Esophagus squamous epithelium (tissue), 5 donors: ENCODE data around the gene DAPK1. TPM values are rescaled to one million over a fixed set of nuclear protein-coding genes. Genes with fewer than 3 reads are reported as not detected.

Experiments
- DNase-seq: peaks from one replicate; lab custom pipeline; 2025; lab: John Stamatoyannopoulos, UW
- H3K27ac ChIP-seq, 4 donors: fragments of 200-600 bp; sonication (generic); one replicate each; pipeline ENCODE4 v1.5.1; 2016 to 2019; ENCODE audit warnings: mild to moderate bottlenecking in 1 of 4
- H3K27me3 ChIP-seq, 4 donors: fragments of 200-600 bp; sonication (generic); 1 replicate in 3 of 4; 2 replicates in 1 of 4; pipeline versions ENCODE4 v1.5.1 to v1.6.0; 2017 to 2021; ENCODE audit warnings: antibody characterized with exemption in 1 of 4
- H3K36me3 ChIP-seq, 3 donors: fragments of 200-600 bp; sonication (generic); one replicate each; pipeline ENCODE4 v1.5.1; 2016 to 2019
- H3K4me1 ChIP-seq, 3 donors: fragments of 200-600 bp; sonication (generic); one replicate each; pipeline ENCODE4 v1.5.1; 2017 to 2019
- H3K4me3 ChIP-seq, 4 donors: fragments of 200-600 bp; sonication (generic); 1 replicate in 3 of 4; 2 replicates in 1 of 4; pipeline ENCODE4 v1.5.1; 2016 to 2019; ENCODE audit warnings: mild to moderate bottlenecking in 2 of 4, moderate library complexity in 1 of 4
- H3K9me3 ChIP-seq, 3 donors: fragments of 200-600 bp; sonication (generic); one replicate each; pipeline ENCODE4 v1.5.1; 2016 to 2019
- CTCF ChIP-seq, 6 experiments: fragments of 450-650 bp in 4 of 6; fragments of 200-600 bp in 2 of 6; sonication (generic) in 2 of 6; IDR thresholded peaks; one replicate each; pipeline ENCODE4 v1.5.1; 2016 to 2019; ENCODE audit warnings: antibody characterized with exemption in 6 of 6, mild to moderate bottlenecking in 4 of 6, moderate library complexity in 4 of 6
- POLR2A ChIP-seq, 4 donors: fragments of 450-650 bp; IDR thresholded peaks; one replicate each; pipeline ENCODE4 v1.6.1; 2017; ENCODE audit warnings: antibody characterized with exemption in 4 of 4, mild to moderate bottlenecking in 4 of 4, moderate library complexity in 3 of 4
- WGBS, 2 donors: methylation state at CpG; one replicate each; pipeline ENCODE4 v1.1.5; 2018; 5-methylcytosine and 5-hydroxymethylcytosine counted together
- intact Hi-C: fragments of 100-400 bp; cut with DNase I; formaldehyde crosslinking; loops from one replicate; pipeline ENCODE4 v1.15.0; 2022
- total RNA-seq, 4 donors: library from RNA; depleted of rRNA; stranded (reverse); fragments of >200 nt; gene quantifications; one replicate each; pipeline ENCODE4 v1.1.0, GENCODE V29; 2016
- donor health status: DM: yes; HTN: yes; CAD: no.

DAPK1 gene
- total RNA-seq, 4 donors from 2014 or later, result 2.2 to 14.5 (median 5.5) TPM

GRCh38 chr9:87720173-87720572 is 222.5 kb downstream of the DAPK1 start:
- H3K27ac ChIP-seq, result no peak overlapping the region
- intact Hi-C loops, result no loop called here
- 79 to 92% methylated on average over 2 of the region's 2 CpGs for WGBS, 2 donors

DNA sequence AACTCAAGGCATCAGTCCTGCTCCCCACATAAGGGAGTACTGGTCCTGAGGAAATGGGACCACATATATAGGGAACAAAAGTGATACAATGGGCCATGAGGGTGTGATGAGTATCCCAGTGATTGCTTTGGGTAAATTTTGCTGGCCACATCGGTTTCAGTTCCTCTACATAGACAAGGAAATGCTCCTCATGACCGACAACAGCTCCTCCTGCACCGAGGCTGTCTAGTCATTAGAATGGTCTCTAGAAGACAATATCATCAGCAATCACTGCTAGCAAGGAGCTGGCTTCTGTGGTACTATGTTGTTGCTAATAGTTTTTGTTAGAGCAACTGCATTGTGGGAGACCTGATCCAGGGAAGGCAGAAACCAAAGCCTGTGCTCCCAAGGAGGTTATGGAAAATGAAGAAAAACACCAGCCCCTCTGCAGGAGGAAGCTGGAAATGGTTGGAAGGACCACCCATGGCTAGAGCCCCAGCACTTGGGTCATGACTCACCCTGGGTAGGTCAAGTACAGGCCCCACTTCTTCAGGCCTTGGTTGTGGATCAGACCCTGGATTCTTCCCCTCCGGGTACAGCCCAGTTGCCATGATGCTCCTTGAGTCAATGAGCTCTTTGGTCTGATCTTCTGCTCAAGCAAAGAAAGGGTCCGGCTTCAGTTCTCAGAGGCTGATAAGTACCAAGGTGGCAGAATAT is 224.9 kb downstream of the DAPK1 start:
- Histone ChIP-seq H3K27ac (peak overlapping the region in 2 of 4 donors; percentile 4 to 26), H3K4me1 (peaks cover 4 to 24% (median 4%) of the 10 kb centered on the region in 3 donors), H3K9me3 (no peaks in the 10 kb centered on the region), H3K27me3 (peaks cover 0 to 8% (median 0%) of the 10 kb centered on the region in 4 donors), H3K4me3 (no peak overlapping the region), H3K36me3 (no peaks in the 10 kb centered on the region)
- intact Hi-C loops, result no loop called here
- WGBS, 2 donors, result 82 to 94% methylated on average over 4 to 5 of the region's 5 CpGs
- TF ChIP-seq CTCF (IDR thresholded peaks at IDR 0.05) (no peak), POLR2A (IDR thresholded peaks at IDR 0.05) (no peak)
- no peak for DNase-seq

More at GRCh38 chr9:87720173-87720572, 222.5 kb downstream of the DAPK1 start:
- H3K4me3 ChIP-seq, result no peak overlapping the region
- TF ChIP-seq CTCF (IDR thresholded peaks at IDR 0.05), result no peak
- no peak for DNase-seq
- no peaks in the 10 kb centered on the region for H3K36me3 ChIP-seq
- peaks cover 0 to 1% (median 0%) of the 10 kb centered on the region in 4 donors for H3K27me3 ChIP-seq
- no peaks in the 10 kb centered on the region for H3K9me3 ChIP-seq
- H3K4me1 ChIP-seq, result peaks cover 0 to 3% (median 0%) of the 10 kb centered on the region in 3 donors

GRCh38 chr9:87725356-87725899 is 227.8 kb downstream of the DAPK1 start:
- intact Hi-C loops, result no loop called here
- peaks cover 0 to 23% (median 0%) of the 10 kb centered on the region in 3 donors for H3K36me3 ChIP-seq
- WGBS, 2 donors, result 4 to 22% methylated on average over 6 to 7 of the region's 25 CpGs
- H3K27me3 ChIP-seq, result peaks cover 0 to 8% (median 0%) of the 10 kb centered on the region in 4 donors
- TF ChIP-seq POLR2A (IDR thresholded peaks at IDR 0.05) (no peak), CTCF (IDR thresholded peaks at IDR 0.05) (no peak)
- no peak for DNase-seq
- H3K4me3 ChIP-seq, result peak overlapping the region; percentile 52 to 92 (median 68)
- no peaks in the 10 kb centered on the region for H3K9me3 ChIP-seq
- peaks cover 4 to 38% (median 4%) of the 10 kb centered on the region in 3 donors for H3K4me1 ChIP-seq
- peak overlapping the region; percentile 80 to 95 (median 89) for H3K27ac ChIP-seq

- peaks cover 0 to 29% (median 0%) of the 10 kb centered on the region in 3 donors for H3K36me3 ChIP-seq
- TF ChIP-seq CTCF (IDR thresholded peaks at IDR 0.05), result peak in 1 of 6 experiments; percentile 51
- peak in 2 of 4 donors; percentile 75 to 81 for TF ChIP-seq POLR2A (IDR thresholded peaks at IDR 0.05)
- H3K9me3 ChIP-seq, result no peaks in the 10 kb centered on the region
- DNase-seq, result peak; percentile 14
- peaks cover 0 to 8% (median 0%) of the 10 kb centered on the region in 4 donors for H3K27me3 ChIP-seq
- peak within 1 kb of the TSS; percentile 80 to 95 (median 89) for H3K27ac ChIP-seq
- H3K4me1 ChIP-seq, result peaks cover 4 to 38% (median 4%) of the 10 kb centered on the region in 3 donors
- 3% methylated on average over 6 of the region's 67 CpGs; no CpG with 5 or more reads in 1 of the 2 donors for WGBS, 2 donors
- intact Hi-C loops, result no loop called here
- peak within 1 kb of the TSS; percentile 52 to 92 (median 68) for H3K4me3 ChIP-seq
Measured at GRCh38 chr9:87725900-87726709, 228.4 kb downstream of the DAPK1 start, which contains the start of gene CTSL. Gene CTSL, plus strand, starts transcription at chr9:87726119. Its CDS starts 1,485 bp downstream, at chr9:87727604.
